ENCODE measurements around the gene PRICKLE1. TPM values are rescaled to one million over a fixed set of nuclear protein-coding genes. Genes with fewer than 3 reads are reported as not detected.

The PRICKLE1 gene
- total RNA-seq, 1 experiment from 2014 or later = 20.1 TPM

DNA sequence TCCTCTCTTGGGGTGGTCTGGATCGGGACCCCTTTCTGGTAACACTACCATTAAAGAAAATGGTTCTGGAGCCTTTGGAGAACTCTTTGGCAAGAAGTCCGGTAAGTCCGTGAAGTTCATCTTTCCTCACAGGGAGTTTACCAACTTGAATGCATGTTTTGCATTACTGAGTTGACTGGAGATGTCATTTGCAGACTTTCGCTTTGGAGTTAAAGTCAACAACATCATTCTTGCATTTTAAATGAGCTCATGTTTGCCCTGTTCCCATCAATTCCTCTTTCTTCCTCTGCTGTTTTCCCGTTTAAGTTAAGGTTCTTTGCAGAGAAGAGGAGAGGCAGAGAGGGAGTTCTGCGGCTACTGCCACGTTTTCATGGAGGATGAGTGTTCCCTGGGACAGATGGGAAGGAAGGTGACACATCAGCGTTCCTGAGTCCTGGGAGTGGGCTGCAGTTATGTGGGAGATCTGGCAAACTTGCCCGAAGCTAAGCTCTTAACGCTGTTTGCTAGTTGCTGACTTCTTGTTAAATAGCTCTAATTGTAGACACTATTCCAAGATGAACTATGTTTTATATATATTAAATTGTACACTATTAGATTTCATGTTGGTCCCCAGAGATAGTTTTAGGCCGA, 18.8 kb upstream of the PRICKLE1 start:
- TF ChIP-seq CTCF (IDR thresholded peaks at IDR 0.05) (no peak), POLR2AphosphoS5 (IDR thresholded peaks at IDR 0.05; ENCODE audit: low read depth, low read length) (no peak), SIN3A (IDR thresholded peaks at IDR 0.05; ENCODE audit: borderline replicate concordance, insufficient read depth, low read depth, low read length) (no peak)
- BruUV-seq (replicated peaks) = no TSS peak
- Histone ChIP-seq H3K4me3 (ENCODE audit: low read depth in 2 of 2, low read length in 2 of 2) (no peak overlapping the region), H3K27me3 (ENCODE audit: control insufficient read depth, insufficient read depth, low read length) (no peaks in the 10 kb centered on the region), H3K4me1 (ENCODE audit: control insufficient read depth, insufficient read depth, low read length) (no peaks in the 10 kb centered on the region), H3K9me3 (ENCODE audit: control insufficient read depth, insufficient read depth, low read depth, low read length) (no peaks in the 10 kb centered on the region), H3K36me3 (ENCODE audit: control insufficient read depth, insufficient read depth, low read length) (no peaks in the 10 kb centered on the region), H3K27ac (ENCODE audit: low read length) (no peak overlapping the region)
- ChIA-PET POLR2A (interaction anchor here (0.7 kb wide), 1 partner anchor 17 kb away, joined by 15 read pairs; no protein-coding TSS in a partner anchor), CTCF (no interaction called here)
- in situ Hi-C loops (cut with HindIII; ENCODE audit: low pct_unique_long_range_greater_than_20kb, low sequenced_read_pairs) (no loop called here), intact Hi-C loops (cut with micrococcal nuclease; ENCODE audit: unreplicated experiment) (no loop called here)
- no peak for DNase-seq (ENCODE audit: low read depth, low spot score)
- ATAC-seq = no peak

- no peaks in the 10 kb centered on the region for H3K27me3 ChIP-seq (ENCODE audit: control insufficient read depth, insufficient read depth, low read length)
- H3K36me3 ChIP-seq (ENCODE audit: control insufficient read depth, insufficient read depth, low read length) = no peaks in the 10 kb centered on the region
- CTCF ChIA-PET = no interaction called here
- H3K27ac ChIP-seq (ENCODE audit: low read length) = no peak overlapping the region
- in situ Hi-C loops (cut with HindIII; ENCODE audit: low pct_unique_long_range_greater_than_20kb, low sequenced_read_pairs) = no loop called here
- H3K9me3 ChIP-seq (ENCODE audit: control insufficient read depth, insufficient read depth, low read depth, low read length) = no peaks in the 10 kb centered on the region
- intact Hi-C loops (cut with micrococcal nuclease; ENCODE audit: unreplicated experiment) = no loop called here
- ATAC-seq = no peak
- no TSS peak for BruUV-seq (replicated peaks)
- no peaks in the 10 kb centered on the region for H3K4me1 ChIP-seq (ENCODE audit: control insufficient read depth, insufficient read depth, low read length)
- TF ChIP-seq, protein P1, sequence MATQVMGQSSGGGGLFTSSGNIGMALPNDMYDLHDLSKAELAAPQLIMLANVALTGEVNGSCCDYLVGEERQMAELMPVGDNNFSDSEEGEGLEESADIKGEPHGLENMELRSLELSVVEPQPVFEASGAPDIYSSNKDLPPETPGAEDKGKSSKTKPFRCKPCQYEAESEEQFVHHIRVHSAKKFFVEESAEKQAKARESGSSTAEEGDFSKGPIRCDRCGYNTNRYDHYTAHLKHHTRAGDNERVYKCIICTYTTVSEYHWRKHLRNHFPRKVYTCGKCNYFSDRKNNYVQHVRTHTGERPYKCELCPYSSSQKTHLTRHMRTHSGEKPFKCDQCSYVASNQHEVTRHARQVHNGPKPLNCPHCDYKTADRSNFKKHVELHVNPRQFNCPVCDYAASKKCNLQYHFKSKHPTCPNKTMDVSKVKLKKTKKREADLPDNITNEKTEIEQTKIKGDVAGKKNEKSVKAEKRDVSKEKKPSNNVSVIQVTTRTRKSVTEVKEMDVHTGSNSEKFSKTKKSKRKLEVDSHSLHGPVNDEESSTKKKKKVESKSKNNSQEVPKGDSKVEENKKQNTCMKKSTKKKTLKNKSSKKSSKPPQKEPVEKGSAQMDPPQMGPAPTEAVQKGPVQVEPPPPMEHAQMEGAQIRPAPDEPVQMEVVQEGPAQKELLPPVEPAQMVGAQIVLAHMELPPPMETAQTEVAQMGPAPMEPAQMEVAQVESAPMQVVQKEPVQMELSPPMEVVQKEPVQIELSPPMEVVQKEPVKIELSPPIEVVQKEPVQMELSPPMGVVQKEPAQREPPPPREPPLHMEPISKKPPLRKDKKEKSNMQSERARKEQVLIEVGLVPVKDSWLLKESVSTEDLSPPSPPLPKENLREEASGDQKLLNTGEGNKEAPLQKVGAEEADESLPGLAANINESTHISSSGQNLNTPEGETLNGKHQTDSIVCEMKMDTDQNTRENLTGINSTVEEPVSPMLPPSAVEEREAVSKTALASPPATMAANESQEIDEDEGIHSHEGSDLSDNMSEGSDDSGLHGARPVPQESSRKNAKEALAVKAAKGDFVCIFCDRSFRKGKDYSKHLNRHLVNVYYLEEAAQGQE (IDR thresholded peaks at IDR 0.05; ENCODE audit: insufficient read depth in 1 of 2, low read depth in 2 of 2, low read length in 1 of 2) = no peak
- TF ChIP-seq CTCF (IDR thresholded peaks at IDR 0.05) (no peak), TCF7L2 (IDR thresholded peaks at IDR 0.05; ENCODE audit: low read depth, low read length) (no peak), SIN3A (IDR thresholded peaks at IDR 0.05; ENCODE audit: borderline replicate concordance, insufficient read depth, low read depth, low read length) (no peak), POLR2AphosphoS5 (IDR thresholded peaks at IDR 0.05; ENCODE audit: low read depth, low read length) (no peak)
- DNase-seq (ENCODE audit: low read depth, low spot score) = no peak
- H3K4me3 ChIP-seq (ENCODE audit: low read depth in 2 of 2, low read length in 2 of 2) = no peak overlapping the region
- POLR2A ChIA-PET = interaction anchor here (0.5 kb wide), 1 partner anchor 13 kb away, joined by 5 read pairs; no protein-coding TSS in a partner anchor
Observed at GRCh38 chr12:42607584-42608058, 18.1 kb upstream of the PRICKLE1 start.
